ENCODE data around the gene SMAD3. TPM values are rescaled to one million over a fixed set of nuclear protein-coding genes. Genes with fewer than 3 reads are reported as not detected.
"Not testable (repeated sequence)": the region's sequence is repeated elsewhere in the genome, so short reads cannot be mapped to it uniquely, and the experiment has no call there.

Gene SMAD3
- total RNA-seq, 1 donor from 2014 or later, result 89.3 TPM

DNA sequence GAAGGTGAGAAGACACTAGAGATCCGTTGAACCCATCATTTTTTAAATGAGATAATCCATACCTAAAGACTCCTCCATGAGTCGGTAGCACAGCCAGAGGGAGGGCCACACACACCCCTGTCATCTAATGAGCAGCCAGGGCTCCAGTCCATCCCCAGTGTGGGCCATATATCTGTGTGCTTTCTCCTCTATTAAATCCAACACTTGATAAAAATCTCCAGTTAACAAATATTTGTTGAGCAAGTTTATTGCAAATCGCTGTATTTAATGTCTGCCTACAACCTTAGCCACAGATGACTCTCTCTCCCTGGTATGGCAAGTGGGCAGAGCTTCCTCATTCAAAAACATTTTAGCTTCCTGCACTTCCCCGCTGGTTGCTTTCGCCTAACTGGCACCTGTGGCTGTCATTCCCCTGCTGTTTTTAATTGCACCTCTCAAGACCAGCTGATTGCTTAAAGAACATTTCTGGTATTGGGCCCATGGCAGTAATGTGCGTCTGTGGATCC, 82.8 kb downstream of the SMAD3 start:
- no peak for DNase-seq (ENCODE audit: low spot score in 2 of 2)
- intact Hi-C loops (cut with DNase I), result loop anchor here (5.0 kb wide), 1 partner anchor 81 kb away; the partner anchor contains the start of gene SMAD3
- H3K36me3 ChIP-seq, result no peaks in the 10 kb centered on the region
- peaks cover 21 to 56% of the 10 kb centered on the region in 2 donors for H3K4me1 ChIP-seq
- peak overlapping the region; percentile 86 to 89 for H3K27ac ChIP-seq
- H3K9me3 ChIP-seq, result no peaks in the 10 kb centered on the region
- no peaks in the 10 kb centered on the region for H3K27me3 ChIP-seq
- TF ChIP-seq, protein P1, sequence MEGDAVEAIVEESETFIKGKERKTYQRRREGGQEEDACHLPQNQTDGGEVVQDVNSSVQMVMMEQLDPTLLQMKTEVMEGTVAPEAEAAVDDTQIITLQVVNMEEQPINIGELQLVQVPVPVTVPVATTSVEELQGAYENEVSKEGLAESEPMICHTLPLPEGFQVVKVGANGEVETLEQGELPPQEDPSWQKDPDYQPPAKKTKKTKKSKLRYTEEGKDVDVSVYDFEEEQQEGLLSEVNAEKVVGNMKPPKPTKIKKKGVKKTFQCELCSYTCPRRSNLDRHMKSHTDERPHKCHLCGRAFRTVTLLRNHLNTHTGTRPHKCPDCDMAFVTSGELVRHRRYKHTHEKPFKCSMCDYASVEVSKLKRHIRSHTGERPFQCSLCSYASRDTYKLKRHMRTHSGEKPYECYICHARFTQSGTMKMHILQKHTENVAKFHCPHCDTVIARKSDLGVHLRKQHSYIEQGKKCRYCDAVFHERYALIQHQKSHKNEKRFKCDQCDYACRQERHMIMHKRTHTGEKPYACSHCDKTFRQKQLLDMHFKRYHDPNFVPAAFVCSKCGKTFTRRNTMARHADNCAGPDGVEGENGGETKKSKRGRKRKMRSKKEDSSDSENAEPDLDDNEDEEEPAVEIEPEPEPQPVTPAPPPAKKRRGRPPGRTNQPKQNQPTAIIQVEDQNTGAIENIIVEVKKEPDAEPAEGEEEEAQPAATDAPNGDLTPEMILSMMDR (IDR thresholded peaks at IDR 0.05), result no peak
- H3K4me3 ChIP-seq, result no peak overlapping the region

DNA sequence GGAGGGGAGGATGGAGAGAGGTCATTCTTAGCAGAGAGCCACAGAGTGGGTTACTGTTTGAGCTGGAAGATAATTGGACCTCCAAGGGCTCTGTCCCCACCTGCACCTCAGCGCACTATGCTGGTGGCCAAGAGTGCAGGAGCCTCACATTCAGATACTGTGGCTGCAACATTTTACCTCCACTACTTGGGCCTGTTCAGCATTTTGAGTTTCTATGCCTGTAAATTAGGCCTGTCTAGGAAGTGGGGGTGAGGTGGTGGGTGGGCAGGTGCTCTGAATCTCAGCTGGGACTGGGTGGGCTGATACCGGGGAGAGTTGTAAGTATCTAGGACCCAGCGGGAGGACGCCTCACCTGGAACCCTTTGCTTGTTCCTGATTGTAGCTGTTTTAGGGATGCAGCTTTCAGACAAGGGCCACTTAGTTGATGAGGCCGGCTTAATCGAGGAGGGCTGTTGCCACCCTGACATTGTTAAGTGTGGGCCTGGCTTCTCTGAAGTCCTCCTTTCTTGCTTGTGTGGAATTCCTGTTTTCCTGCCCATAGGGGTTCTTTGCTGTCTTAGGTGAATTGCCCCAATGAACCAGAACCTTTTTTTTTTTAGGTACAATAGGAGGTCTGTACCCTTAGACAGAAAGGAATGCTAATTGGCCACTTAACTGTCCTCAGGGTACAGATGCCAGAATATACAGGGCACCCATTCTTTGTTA, 83.8 kb downstream of the SMAD3 start:
- DNase-seq (ENCODE audit: low spot score in 2 of 2), result no peak
- H3K27me3 ChIP-seq, result no peaks in the 10 kb centered on the region
- H3K4me1 ChIP-seq, result peaks cover 21 to 52% of the 10 kb centered on the region in 2 donors
- H3K27ac ChIP-seq, result peak overlapping the region; percentile 86 to 89
- no peaks in the 10 kb centered on the region for H3K9me3 ChIP-seq
- intact Hi-C loops (cut with DNase I), result loop anchor here (5.0 kb wide), 1 partner anchor 82 kb away; the partner anchor contains the start of gene SMAD3
- no peak overlapping the region for H3K4me3 ChIP-seq
- TF ChIP-seq, protein P1 (IDR thresholded peaks at IDR 0.05), result no peak
- H3K36me3 ChIP-seq, result no peaks in the 10 kb centered on the region

DNA sequence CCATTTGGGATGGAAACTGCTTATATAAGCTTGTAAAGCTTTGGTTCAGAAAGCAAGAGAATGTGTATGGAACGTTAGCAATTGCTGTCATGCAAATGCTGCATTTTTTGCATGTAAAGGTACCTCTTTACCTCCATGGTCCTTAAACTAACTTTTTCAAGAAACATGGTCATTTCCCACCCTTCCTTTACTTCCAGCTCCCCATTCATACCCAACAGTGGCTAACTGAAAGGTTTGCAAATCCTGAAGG, 84.3 kb downstream of the SMAD3 start:
- H3K4me3 ChIP-seq, result no peak overlapping the region
- TF ChIP-seq, protein P1 (IDR thresholded peaks at IDR 0.05), result no peak
- intact Hi-C loops (cut with DNase I), result loop anchor here (1.0 to 5.0 kb wide), 7 partner anchors 16 to 267 kb away; partner anchors contain the start of gene SMAD3

DNA sequence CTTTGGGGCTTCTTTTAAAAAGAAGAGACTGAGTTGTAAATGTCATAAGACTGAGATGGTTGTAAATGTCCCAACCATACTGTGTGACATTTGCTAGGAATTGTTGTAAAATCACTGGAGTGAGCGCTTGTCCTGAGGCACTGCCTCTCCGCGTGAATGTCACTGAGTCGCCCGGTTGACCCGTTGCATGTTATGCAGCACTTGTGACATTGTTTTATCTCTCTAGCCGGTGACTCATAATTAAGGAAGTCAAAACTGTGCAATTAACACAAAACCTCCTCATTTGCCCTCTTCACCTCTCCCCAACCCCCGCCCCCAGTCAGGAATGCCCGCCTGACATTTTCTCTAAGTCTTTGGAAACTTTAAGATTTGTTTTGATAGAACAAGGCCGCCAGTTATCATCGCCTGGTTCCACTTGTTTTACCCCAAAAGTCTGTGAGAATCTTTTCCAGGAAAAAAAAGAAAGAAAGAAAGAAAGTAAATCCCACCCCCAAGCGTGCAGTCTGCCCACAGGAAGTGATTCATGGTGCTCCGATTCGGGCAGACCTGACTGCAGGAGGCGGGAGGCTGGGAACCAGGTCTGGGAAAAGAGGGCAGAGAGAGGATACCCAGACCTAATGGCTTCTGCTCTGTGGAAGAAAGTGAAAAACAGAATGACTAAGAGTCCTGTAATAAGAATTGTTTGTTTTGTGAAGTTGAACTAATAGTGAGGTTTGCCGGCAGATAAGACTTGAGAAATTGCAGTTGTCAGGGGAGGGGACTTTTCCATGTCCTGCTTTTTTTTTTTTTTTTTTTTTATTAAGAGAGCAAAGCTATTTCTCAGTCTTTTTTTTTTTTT, 84.8 kb downstream of the SMAD3 start:
- Histone ChIP-seq H3K27me3 (no peaks in the 10 kb centered on the region), H3K27ac (peak overlapping the region; percentile 86 to 89), H3K4me3 (peak overlapping the region in 1 of 2 donors; percentile 22), H3K4me1 (peaks cover 18 to 49% of the 10 kb centered on the region in 2 donors), H3K9me3 (no peaks in the 10 kb centered on the region), H3K36me3 (no peaks in the 10 kb centered on the region)
- intact Hi-C loops (cut with DNase I), result loop anchor here (1.0 to 2.0 kb wide), 6 partner anchors 15 to 267 kb away; no protein-coding TSS in a partner anchor
- DNase-seq (ENCODE audit: low spot score in 2 of 2), result peak; percentile 62 to 94
- TF ChIP-seq, protein P1 (IDR thresholded peaks at IDR 0.05), result no peak

More for the DNA sequence above, 84.3 kb downstream of the SMAD3 start:
- Histone ChIP-seq H3K27ac (peak overlapping the region; percentile 86 to 89), H3K4me1 (peaks cover 19 to 49% of the 10 kb centered on the region in 2 donors), H3K36me3 (no peaks in the 10 kb centered on the region), H3K9me3 (no peaks in the 10 kb centered on the region), H3K27me3 (no peaks in the 10 kb centered on the region)
- no peak for DNase-seq (ENCODE audit: low spot score in 2 of 2)

DNA sequence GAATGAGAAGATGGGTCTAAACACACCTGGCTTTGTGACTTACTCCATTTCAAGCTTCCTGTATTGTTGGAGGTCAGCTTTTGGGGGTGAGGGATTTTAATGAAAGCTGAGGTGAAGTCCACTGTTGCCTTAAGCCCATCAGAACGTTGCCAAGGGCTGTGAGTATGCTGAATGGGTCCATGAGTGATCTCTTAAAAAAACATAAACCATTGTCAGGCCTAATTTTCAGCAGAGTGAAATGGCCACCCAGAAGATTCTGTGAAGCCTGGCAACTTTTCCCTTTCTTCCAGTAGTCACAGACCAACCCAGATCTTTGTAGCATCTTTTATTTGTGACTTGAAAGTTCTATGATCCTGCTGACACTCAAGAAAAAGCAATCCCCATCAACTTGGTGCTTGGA, 87.0 kb downstream of the SMAD3 start:
- H3K27ac ChIP-seq, result peak overlapping the region; percentile 0 to 26
- H3K36me3 ChIP-seq, result no peaks in the 10 kb centered on the region
- DNase-seq (ENCODE audit: low spot score in 2 of 2), result no peak
- no peaks in the 10 kb centered on the region for H3K27me3 ChIP-seq
- intact Hi-C loops (cut with DNase I), result no loop called here
- TF ChIP-seq, protein P1 (IDR thresholded peaks at IDR 0.05), result no peak
- H3K4me1 ChIP-seq, result peaks cover 18 to 37% of the 10 kb centered on the region in 2 donors
- H3K4me3 ChIP-seq, result no peak overlapping the region
- H3K9me3 ChIP-seq, result no peaks in the 10 kb centered on the region

DNA sequence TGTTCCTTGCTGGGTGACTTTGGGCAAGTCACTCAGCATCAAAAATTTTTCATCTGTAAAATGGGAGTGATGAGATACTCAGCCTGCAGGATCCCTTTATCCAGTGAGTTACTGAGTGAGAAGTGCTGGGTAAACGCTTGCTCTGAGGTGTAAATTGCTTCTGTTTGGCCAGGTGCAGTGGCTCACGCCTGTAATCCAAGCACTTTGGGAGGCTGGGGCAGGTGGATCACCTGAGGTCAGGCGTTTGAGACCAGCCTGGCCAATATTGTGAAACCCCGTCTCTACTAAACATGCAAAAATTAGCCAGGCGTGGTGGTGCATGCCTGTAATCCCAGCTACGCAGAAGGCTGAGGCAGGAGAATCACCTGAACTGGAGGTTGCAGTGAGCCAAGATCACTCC, 87.6 kb downstream of the SMAD3 start:
- H3K4me1 ChIP-seq, result peaks cover 17 to 33% of the 10 kb centered on the region in 2 donors
- H3K27me3 ChIP-seq; H3K9me3 ChIP-seq; H3K27ac ChIP-seq; intact Hi-C loops (cut with DNase I); H3K4me3 ChIP-seq; DNase-seq (ENCODE audit: low spot score in 2 of 2); H3K36me3 ChIP-seq: not testable (repeated sequence)
